Stimulated activated CD4-positive, alpha-beta T cell treated with anti-CD3 and anti-CD28 coated beads, Interleukin-2, amount 100 ng/mL, for 48 hours (primary cell): ENCODE measurements around the gene IHH.

ENCODE experiments used
- DNase-seq, 2 donors: peaks; one replicate each; pipeline ENCODE4 v3.0.0-alpha.2; 2020

IHH gene

DNA sequence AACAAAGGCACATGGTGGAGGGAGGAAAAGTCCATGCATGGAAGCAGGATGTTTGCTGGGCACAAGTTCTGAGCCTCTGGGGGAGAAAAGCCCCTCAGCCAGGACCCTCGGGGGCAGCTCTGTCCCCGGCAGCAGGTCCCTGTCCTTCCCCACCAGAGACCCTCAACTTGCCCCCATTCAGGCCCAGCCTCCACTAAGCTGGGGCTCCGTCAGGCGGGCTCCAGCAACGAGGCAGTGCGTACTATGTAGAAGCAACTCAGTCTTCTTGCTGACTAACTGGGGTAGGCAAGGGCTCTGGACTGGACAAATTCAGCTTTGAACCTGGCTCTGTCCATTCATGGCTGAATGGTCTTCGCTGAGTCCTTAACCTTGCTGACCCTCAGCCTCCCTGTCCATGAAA lies 42.4 kb downstream of the IHH start:
- DNase-seq = no peak

DNA sequence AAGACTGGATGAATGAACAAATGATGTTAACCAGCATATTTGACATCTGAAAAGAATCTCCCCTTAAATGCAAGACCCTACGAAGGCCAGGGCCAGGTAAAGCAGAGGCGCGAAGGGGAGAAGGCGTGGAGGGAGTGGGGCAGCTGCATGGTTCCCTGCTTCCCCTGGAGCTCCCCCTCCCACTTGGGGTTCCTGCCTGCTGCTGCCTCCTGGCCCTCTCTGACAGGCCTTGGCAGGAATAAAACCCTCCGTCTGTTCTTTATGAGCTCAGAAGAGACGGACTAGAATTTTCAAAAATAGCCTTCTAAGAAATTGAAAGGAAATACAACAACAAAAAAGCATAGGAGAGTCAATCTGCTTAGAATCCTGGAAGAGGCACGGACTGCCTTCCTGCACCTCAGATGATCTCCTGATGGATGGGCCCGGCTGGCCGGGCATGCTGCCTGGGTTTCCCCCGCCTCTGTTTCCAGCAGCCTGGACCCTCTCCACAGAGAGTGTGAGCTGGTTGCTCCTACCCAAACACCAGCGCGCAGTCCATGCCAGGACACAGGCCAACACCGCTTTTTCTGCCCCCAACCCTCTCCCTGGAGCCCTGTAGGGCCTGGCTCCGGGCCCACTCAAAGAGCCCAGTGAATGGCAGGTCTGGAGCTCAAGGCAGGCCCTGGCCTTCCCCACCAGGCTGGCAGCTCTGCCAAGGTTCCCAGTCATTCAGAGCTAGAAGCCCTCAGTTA lies 43.4 kb downstream of the IHH start:
- DNase-seq = no peak

DNA sequence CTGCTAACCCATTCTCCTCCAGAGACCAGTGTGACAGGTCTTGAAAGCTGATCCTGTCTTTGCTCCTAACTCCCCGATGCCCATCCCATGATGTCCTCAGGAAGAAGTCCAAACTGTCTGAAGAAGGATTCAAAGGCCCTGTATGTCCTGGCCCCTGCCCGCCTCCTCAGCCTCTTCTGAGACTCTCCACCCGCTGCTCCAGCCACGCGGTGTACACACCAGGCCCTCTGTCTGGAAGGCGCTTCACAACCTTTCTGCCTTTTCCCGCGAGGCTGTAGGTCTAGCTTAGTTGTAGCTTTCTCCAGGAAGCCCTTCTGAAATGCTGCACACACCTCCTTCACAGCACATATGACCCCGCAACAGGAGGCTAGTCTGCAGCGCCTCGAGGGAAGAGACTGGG lies 44.0 kb downstream of the IHH start:
- no peak for DNase-seq

DNA sequence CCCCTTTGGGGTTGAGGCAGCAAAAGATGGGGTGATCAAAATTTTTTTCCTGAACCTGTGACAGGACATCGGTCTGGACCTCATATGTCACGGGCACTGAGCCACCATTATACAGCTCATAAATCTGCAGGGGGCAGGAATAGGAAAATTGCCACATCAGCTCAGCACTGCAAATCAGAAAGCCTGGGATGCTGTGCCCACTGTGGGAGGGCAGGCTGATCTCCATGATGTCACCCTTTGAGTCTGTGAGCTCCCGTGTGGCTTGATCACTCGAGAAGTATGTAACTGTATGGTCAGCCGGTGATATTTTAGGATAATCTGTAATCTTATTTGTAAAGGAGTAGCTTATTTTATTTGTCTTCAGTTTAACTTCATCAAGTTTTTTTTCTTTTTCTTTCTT lies 49.8 kb downstream of the IHH start:
- no peak for DNase-seq

DNA sequence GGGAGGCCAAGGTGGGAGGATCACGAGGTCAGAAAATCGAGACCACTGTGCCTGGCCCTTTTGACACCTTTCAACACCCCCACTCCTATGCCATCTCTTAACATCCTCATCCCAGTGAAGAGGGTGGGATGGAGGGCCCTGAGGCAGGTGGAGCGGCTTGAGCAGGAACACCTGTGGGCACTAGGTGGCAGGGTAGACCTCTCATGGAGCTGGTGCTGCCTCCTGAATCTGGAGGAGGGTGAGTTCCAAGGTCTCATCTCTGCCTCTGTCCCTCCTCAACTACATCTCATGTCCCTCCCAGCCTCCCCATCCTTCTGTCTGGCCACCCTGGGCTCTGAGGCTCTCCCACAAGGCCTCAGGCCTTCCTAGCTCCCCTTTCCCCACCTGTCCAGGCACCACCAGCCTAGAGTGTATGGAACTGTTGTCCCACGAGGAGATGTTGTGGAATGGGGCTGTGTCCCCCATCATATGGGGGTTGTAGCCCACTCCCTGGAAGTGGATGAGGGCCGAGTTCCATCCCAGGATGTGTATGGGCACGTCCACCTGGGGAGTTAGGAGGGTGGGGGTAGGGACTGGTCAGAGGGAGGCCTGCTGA lies 50.5 kb downstream of the IHH start:
- DNase-seq = no peak

DNA sequence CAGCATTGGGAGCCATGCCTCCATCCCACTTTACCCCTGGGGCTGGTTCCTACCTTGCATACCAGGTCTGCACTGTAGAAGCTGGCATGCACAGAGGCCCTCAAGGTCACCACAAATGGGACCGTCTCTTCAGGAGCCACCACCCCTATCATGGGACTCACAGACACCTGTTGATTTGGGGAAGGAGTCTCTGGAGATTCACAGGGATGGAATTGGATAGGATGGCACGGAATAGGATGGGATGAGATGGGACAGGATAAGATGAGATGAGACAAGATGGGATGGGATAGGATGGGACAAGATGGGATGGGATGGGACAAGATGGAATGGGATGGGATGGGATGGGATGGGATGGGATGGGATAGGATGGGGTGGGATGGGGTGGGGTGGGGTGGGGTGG lies 51.4 kb downstream of the IHH start:
- DNase-seq = no peak
